HepG2 (cell line): ENCODE measurements around the gene MFRP. TPM values are rescaled to one million over a fixed set of nuclear protein-coding genes. Genes with fewer than 3 reads are reported as not detected.

Experiments
- ARID5B ChIP-seq: IDR thresholded peaks from 2 replicates; pipeline ENCODE4 v1.4.0; 2020; ENCODE audit warnings: mild to moderate bottlenecking, missing genetic modification reagents
- ATM ChIP-seq: fragments of 450-650 bp; IDR thresholded peaks from 2 replicates; pipeline ENCODE4 v1.7.1; 2017; ENCODE audit warnings: mild to moderate bottlenecking, borderline replicate concordance
- CBX2 ChIP-seq, 2 experiments: fragments of 200-600 bp in 1 of 2; sonication (generic); formaldehyde crosslinking in 1 of 2; IDR thresholded peaks; 2 replicates each; pipeline versions ENCODE4 v1.7.0 to v1.8.1; 2018 to 2022; ENCODE audit warnings: low read depth in 2 of 2, low read length in 1 of 2, mild to moderate bottlenecking in 1 of 2, missing genetic modification reagents in 1 of 2
- HNRNPLL ChIP-seq: fragments of 200-400 bp; formaldehyde crosslinking; IDR thresholded peaks from 2 replicates; pipeline ENCODE4 v1.6.1; 2017; ENCODE audit warnings: mild to moderate bottlenecking, low read depth, low read length; ENCODE audit not compliant: poor library complexity, severe bottlenecking
- MAF1 ChIP-seq: sonication (generic); formaldehyde crosslinking; IDR thresholded peaks from 2 replicates; pipeline ENCODE4 v1.5.0; 2020; ENCODE audit warnings: missing genetic modification reagents, borderline replicate concordance
- RXRB ChIP-seq: IDR thresholded peaks from 2 replicates; pipeline ENCODE4 v1.6.1; 2016; ENCODE audit warnings: borderline replicate concordance, missing genetic modification reagents, missing compliant biosample characterization
- SSRP1 ChIP-seq: IDR thresholded peaks from 2 replicates; pipeline ENCODE4 v1.6.1; 2016; ENCODE audit warnings: control low read depth
- ZNF543 ChIP-seq: sonication (generic); formaldehyde crosslinking; IDR thresholded peaks from 2 replicates; pipeline ENCODE4 v1.4.0; 2020; ENCODE audit warnings: mild to moderate bottlenecking, missing genetic modification reagents
- ZNF720 ChIP-seq: sonication (generic); formaldehyde crosslinking; IDR thresholded peaks from 2 replicates; pipeline ENCODE4 v1.4.0; 2020; ENCODE audit warnings: missing genetic modification reagents
- polyA plus RNA-seq, 8 experiments: library from polyadenylated mRNA; depleted of rRNA in 3 of 8; stranded (reverse) in 7 of 8; unstranded in 1 of 8; fragments of >200 nt; fragmentation: Illumina TruSeq in 4 of 8; extraction: Trizol in 4 of 8; gene quantifications; 2 replicates each; pipeline versions ENCODE4 v1.2.1 to v1.2.3, GENCODE V29; 2011 to 2016; ENCODE audit warnings: low read depth in 4 of 8, missing spikeins in 1 of 8, mixed read lengths in 1 of 8; ENCODE audit not compliant: insufficient read depth in 1 of 8
- total RNA-seq, 5 experiments: library from RNA; depleted of rRNA; stranded (reverse); fragments of >200 nt; fragmentation: Illumina TruSeq; extraction: Trizol; gene quantifications; 2 replicates each; pipeline ENCODE4 v1.2.3, GENCODE V29; 2016; ENCODE audit warnings: low read depth in 1 of 5
- TF ChIP-seq, protein P1 (sequence below), 2 experiments: fragments of 450-650 bp in 1 of 2; sonication (generic) in 1 of 2; formaldehyde crosslinking in 1 of 2; IDR thresholded peaks; 2 replicates each; pipeline versions ENCODE4 v1.6.1 to v1.8.0; 2016 to 2022; ENCODE audit warnings: antibody characterized with exemption in 1 of 2, mild to moderate bottlenecking in 1 of 2, missing genetic modification reagents in 1 of 2

MFRP gene
- total and polyA plus RNA-seq, 2 of the 13 experiments (the other 11 are each of a cell fraction or from before 2014, with no cell fraction given), result not detected

- TF ChIP-seq, protein P1, sequence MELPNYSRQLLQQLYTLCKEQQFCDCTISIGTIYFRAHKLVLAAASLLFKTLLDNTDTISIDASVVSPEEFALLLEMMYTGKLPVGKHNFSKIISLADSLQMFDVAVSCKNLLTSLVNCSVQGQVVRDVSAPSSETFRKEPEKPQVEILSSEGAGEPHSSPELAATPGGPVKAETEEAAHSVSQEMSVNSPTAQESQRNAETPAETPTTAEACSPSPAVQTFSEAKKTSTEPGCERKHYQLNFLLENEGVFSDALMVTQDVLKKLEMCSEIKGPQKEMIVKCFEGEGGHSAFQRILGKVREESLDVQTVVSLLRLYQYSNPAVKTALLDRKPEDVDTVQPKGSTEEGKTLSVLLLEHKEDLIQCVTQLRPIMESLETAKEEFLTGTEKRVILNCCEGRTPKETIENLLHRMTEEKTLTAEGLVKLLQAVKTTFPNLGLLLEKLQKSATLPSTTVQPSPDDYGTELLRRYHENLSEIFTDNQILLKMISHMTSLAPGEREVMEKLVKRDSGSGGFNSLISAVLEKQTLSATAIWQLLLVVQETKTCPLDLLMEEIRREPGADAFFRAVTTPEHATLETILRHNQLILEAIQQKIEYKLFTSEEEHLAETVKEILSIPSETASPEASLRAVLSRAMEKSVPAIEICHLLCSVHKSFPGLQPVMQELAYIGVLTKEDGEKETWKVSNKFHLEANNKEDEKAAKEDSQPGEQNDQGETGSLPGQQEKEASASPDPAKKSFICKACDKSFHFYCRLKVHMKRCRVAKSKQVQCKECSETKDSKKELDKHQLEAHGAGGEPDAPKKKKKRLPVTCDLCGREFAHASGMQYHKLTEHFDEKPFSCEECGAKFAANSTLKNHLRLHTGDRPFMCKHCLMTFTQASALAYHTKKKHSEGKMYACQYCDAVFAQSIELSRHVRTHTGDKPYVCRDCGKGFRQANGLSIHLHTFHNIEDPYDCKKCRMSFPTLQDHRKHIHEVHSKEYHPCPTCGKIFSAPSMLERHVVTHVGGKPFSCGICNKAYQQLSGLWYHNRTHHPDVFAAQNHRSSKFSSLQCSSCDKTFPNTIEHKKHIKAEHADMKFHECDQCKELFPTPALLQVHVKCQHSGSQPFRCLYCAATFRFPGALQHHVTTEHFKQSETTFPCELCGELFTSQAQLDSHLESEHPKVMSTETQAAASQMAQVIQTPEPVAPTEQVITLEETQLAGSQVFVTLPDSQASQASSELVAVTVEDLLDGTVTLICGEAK (IDR thresholded peaks at IDR 0.05), result no peak
- TF ChIP-seq, protein P1 (CRISPR knock-in tag; IDR thresholded peaks at IDR 0.05), result peak; percentile 49; the same call in 1 of the 2 replicates
- TF ChIP-seq HNRNPLL, result no peak
- 0 out of 2 replicates have a peak, but pooled peaks have one; percentile 19 for TF ChIP-seq ARID5B (CRISPR knock-in tag)
- no peak for TF ChIP-seq CBX2 (IDR thresholded peaks at IDR 0.05; ENCODE audit: low read depth, low read length)
- TF ChIP-seq CBX2 (CRISPR knock-in tag; IDR thresholded peaks at IDR 0.05; ENCODE audit: low read depth), result no peak
- TF ChIP-seq MAF1 (CRISPR knock-in tag), result no peak
- no peak for TF ChIP-seq ATM
- no peak for TF ChIP-seq ZNF720 (CRISPR knock-in tag)
- no peak for TF ChIP-seq ZNF543 (CRISPR knock-in tag)
- TF ChIP-seq SSRP1 (CRISPR knock-in tag), result no peak
- no peak for TF ChIP-seq RXRB (CRISPR knock-in tag)
Measured at GRCh38 chr11:119316729-119317591, 29.5 kb downstream of the MFRP start, which contains the start of gene MCAM (continued).
